Duodenal mucosa (tissue), 2 donors: ENCODE measurements around the gene PRSS57.

Experiments
- H3K27ac ChIP-seq: one replicate; pipeline ENCODE4 v1.7.0; 2013; ENCODE audit warnings: low read depth, low read length
- H3K27me3 ChIP-seq, 2 donors: one replicate each; pipeline ENCODE4 v1.7.0; 2013; ENCODE audit warnings: low read length in 2 of 2, control low read depth in 1 of 2; ENCODE audit not compliant: insufficient read depth in 2 of 2, control insufficient read depth in 1 of 2
- H3K36me3 ChIP-seq, 2 donors: one replicate each; pipeline ENCODE4 v1.7.0; 2013; ENCODE audit warnings: low read length in 2 of 2, control low read depth in 1 of 2; ENCODE audit not compliant: insufficient read depth in 2 of 2, control insufficient read depth in 1 of 2
- H3K4me1 ChIP-seq, 2 donors: one replicate each; pipeline ENCODE4 v1.7.0; 2013; ENCODE audit warnings: low read length in 2 of 2, control low read depth in 1 of 2; ENCODE audit not compliant: insufficient read depth in 2 of 2, control insufficient read depth in 1 of 2
- H3K4me3 ChIP-seq, 2 donors: one replicate each; pipeline ENCODE4 v1.7.0; 2013; ENCODE audit warnings: low read length in 2 of 2, low read depth in 1 of 2
- H3K9ac ChIP-seq, 2 donors: one replicate each; pipeline ENCODE4 v1.7.0; 2013; ENCODE audit warnings: low read length in 2 of 2, low read depth in 1 of 2
- H3K9me3 ChIP-seq, 2 donors: one replicate each; pipeline ENCODE4 v1.7.0; 2013; ENCODE audit warnings: low read length in 2 of 2, control low read depth in 1 of 2; ENCODE audit not compliant: control insufficient read depth in 1 of 2

The PRSS57 gene

GRCh38 chr19:680287-681028 is 14.8 kb downstream of the PRSS57 start:
- peaks cover 10 to 18% of the 10 kb centered on the region in 2 donors for H3K27me3 ChIP-seq
- H3K27ac ChIP-seq = peak overlapping the region; percentile 84
- no peaks in the 10 kb centered on the region for H3K9me3 ChIP-seq
- H3K4me1 ChIP-seq = peaks cover 6 to 15% of the 10 kb centered on the region in 2 donors
- H3K36me3 ChIP-seq = no peaks in the 10 kb centered on the region
- H3K4me3 ChIP-seq = peak overlapping the region; percentile 66 to 67
- H3K9ac ChIP-seq = peak overlapping the region; percentile 43 to 66

GRCh38 chr19:679418-680286 is 15.6 kb downstream of the PRSS57 start:
- Histone ChIP-seq H3K4me3 (peak overlapping the region; percentile 47 to 57), H3K27ac (peak overlapping the region; percentile 84), H3K9me3 (no peaks in the 10 kb centered on the region), H3K4me1 (peaks cover 6 to 18% of the 10 kb centered on the region in 2 donors), H3K36me3 (no peaks in the 10 kb centered on the region), H3K27me3 (peaks cover 19 to 24% of the 10 kb centered on the region in 2 donors), H3K9ac (peak overlapping the region; percentile 33 to 51)

- Histone ChIP-seq H3K4me3 (no peak overlapping the region), H3K36me3 (no peaks in the 10 kb centered on the region), H3K27ac (no peak overlapping the region), H3K4me1 (peaks cover 6 to 18% of the 10 kb centered on the region in 2 donors), H3K9me3 (no peaks in the 10 kb centered on the region), H3K9ac (no peak overlapping the region), H3K27me3 (peaks cover 24 to 26% of the 10 kb centered on the region in 2 donors)
Observed at GRCh38 chr19:678791-679388, 16.4 kb downstream of the PRSS57 start.

- H3K9me3 ChIP-seq = no peaks in the 10 kb centered on the region
- H3K36me3 ChIP-seq = no peaks in the 10 kb centered on the region
- no peak overlapping the region for H3K27ac ChIP-seq
- peaks cover 24 to 26% of the 10 kb centered on the region in 2 donors for H3K27me3 ChIP-seq
- peaks cover 6 to 18% of the 10 kb centered on the region in 2 donors for H3K4me1 ChIP-seq
- H3K4me3 ChIP-seq = no peak overlapping the region
- H3K9ac ChIP-seq = peak overlapping the region; percentile 6 to 19
Observed at GRCh38 chr19:677601-678436, 17.4 kb downstream of the PRSS57 start.

- Histone ChIP-seq H3K4me1 (peaks cover 6 to 18% of the 10 kb centered on the region in 2 donors), H3K9me3 (no peaks in the 10 kb centered on the region), H3K27me3 (peaks cover 24 to 26% of the 10 kb centered on the region in 2 donors), H3K36me3 (no peaks in the 10 kb centered on the region), H3K9ac (peak overlapping the region in 1 of 2 donors; percentile 69), H3K4me3 (peak overlapping the region in 1 of 2 donors; percentile 48), H3K27ac (no peak overlapping the region)
Observed at GRCh38 chr19:677201-677600, 18.1 kb downstream of the PRSS57 start.

GRCh38 chr19:676339-677105 is 18.7 kb downstream of the PRSS57 start, which contains the start of gene FSTL3:
Gene FSTL3 (plus strand): TSS chr19:676392. CDS start chr19:676424, 32 bp downstream.
- Histone ChIP-seq H3K9me3 (no peaks in the 10 kb centered on the region), H3K36me3 (no peaks in the 10 kb centered on the region), H3K4me1 (peaks cover 6 to 18% of the 10 kb centered on the region in 2 donors), H3K27me3 (peaks cover 24 to 28% of the 10 kb centered on the region in 2 donors), H3K4me3 (peak within 1 kb of the TSS; percentile 48), H3K9ac (peak within 1 kb of the TSS; percentile 2 to 69), H3K27ac (peak within 1 kb of the TSS; percentile 41)

GRCh38 chr19:676007-676338 is 19.3 kb downstream of the PRSS57 start:
- H3K27me3 ChIP-seq = peaks cover 24 to 29% of the 10 kb centered on the region in 2 donors
- H3K4me3 ChIP-seq = peak overlapping the region in 1 of 2 donors; percentile 16
- H3K27ac ChIP-seq = no peak overlapping the region
- H3K9me3 ChIP-seq = no peaks in the 10 kb centered on the region
- H3K36me3 ChIP-seq = no peaks in the 10 kb centered on the region
- peaks cover 6 to 15% of the 10 kb centered on the region in 2 donors for H3K4me1 ChIP-seq
- no peak overlapping the region for H3K9ac ChIP-seq

GRCh38 chr19:674282-675151 is 20.7 kb downstream of the PRSS57 start:
- H3K4me3 ChIP-seq = no peak overlapping the region
- peaks cover 6 to 13% of the 10 kb centered on the region in 2 donors for H3K4me1 ChIP-seq
- H3K27ac ChIP-seq = no peak overlapping the region
- peaks cover 24 to 33% of the 10 kb centered on the region in 2 donors for H3K27me3 ChIP-seq
- no peak overlapping the region for H3K9ac ChIP-seq
- H3K9me3 ChIP-seq = no peaks in the 10 kb centered on the region
- no peaks in the 10 kb centered on the region for H3K36me3 ChIP-seq
